Activated T-cell treated with anti-CD3 and anti-CD28 coated beads for 1 hour (primary cell): Measurements from ENCODE around the gene TRIP6.
"Not testable (repeated sequence)": the region's sequence is repeated elsewhere in the genome, so short reads cannot be mapped to it uniquely, and the experiment has no call there.

Experiments used
- DNase-seq: peaks from one replicate; pipeline ENCODE4 v3.0.0-alpha.2; 2020; ENCODE audit warnings: low read depth

The TRIP6 gene

GRCh38 chr7:100919335-100919734 is 52.1 kb downstream of the TRIP6 start:
- not testable (repeated sequence) for DNase-seq

- not testable (repeated sequence) for DNase-seq
Measured at GRCh38 chr7:100919779-100920437, 52.7 kb downstream of the TRIP6 start.

- no peak for DNase-seq
Measured at GRCh38 chr7:100921039-100921438, 53.9 kb downstream of the TRIP6 start.
